ES-I3 (cell line): ENCODE results near the gene SEZ6L.
A peak's percentile ranks its signal among the peaks of the same experiment; 100 is the strongest.

Source experiments
- H3K36me3 ChIP-seq: 2 replicates; pipeline ENCODE4 v1.6.1; 2013; ENCODE audit warnings: mild to moderate bottlenecking, low read length, control low read depth, moderate library complexity; ENCODE audit not compliant: insufficient read depth
- H3K4me1 ChIP-seq: 2 replicates; pipeline ENCODE4 v1.6.1; 2013; ENCODE audit warnings: mild to moderate bottlenecking, control low read depth, low read length; ENCODE audit not compliant: insufficient read depth
- H3K9ac ChIP-seq: 2 replicates; pipeline ENCODE4 v1.6.1; 2013; ENCODE audit warnings: low read depth, mild to moderate bottlenecking, low read length, moderate library complexity
- H3K9me3 ChIP-seq: 2 replicates; pipeline ENCODE4 v1.6.1; 2013; ENCODE audit warnings: mild to moderate bottlenecking, low read length, moderate library complexity; ENCODE audit not compliant: control insufficient read depth, insufficient read depth

Gene SEZ6L

GRCh38 chr22:26169315-26170111 is at the start of gene SEZ6L:
Gene SEZ6L, plus strand, starts transcription at chr22:26169462. Its CDS starts 208 bp downstream, at chr22:26169670.
- H3K4me1 ChIP-seq, result peaks cover 6% of the 10 kb centered on the region
- peak within 1 kb of the TSS; percentile 41; the same call in 1 of the 2 replicates for H3K9ac ChIP-seq
- no peaks in the 10 kb centered on the region for H3K9me3 ChIP-seq
- H3K36me3 ChIP-seq, result no peaks in the 10 kb centered on the region

- H3K4me1 ChIP-seq, result no peaks in the 10 kb centered on the region
- no peak overlapping the region for H3K9ac ChIP-seq
- H3K36me3 ChIP-seq, result no peaks in the 10 kb centered on the region
- no peaks in the 10 kb centered on the region for H3K9me3 ChIP-seq
Observed at GRCh38 chr22:26122920-26123468, 46.3 kb upstream of the SEZ6L start.

GRCh38 chr22:26124991-26125725 is 44.1 kb upstream of the SEZ6L start:
- H3K9me3 ChIP-seq, result no peaks in the 10 kb centered on the region
- no peak overlapping the region for H3K9ac ChIP-seq
- no peaks in the 10 kb centered on the region for H3K36me3 ChIP-seq
- no peaks in the 10 kb centered on the region for H3K4me1 ChIP-seq

- H3K9me3 ChIP-seq, result no peaks in the 10 kb centered on the region
- H3K9ac ChIP-seq, result no peak overlapping the region
- no peaks in the 10 kb centered on the region for H3K36me3 ChIP-seq
- H3K4me1 ChIP-seq, result peaks cover 7% of the 10 kb centered on the region; the same call in 1 of the 2 replicates
Observed at GRCh38 chr22:26127126-26127525, 42.1 kb upstream of the SEZ6L start.

GRCh38 chr22:26127556-26127955 is 41.7 kb upstream of the SEZ6L start:
- no peaks in the 10 kb centered on the region for H3K36me3 ChIP-seq
- H3K9ac ChIP-seq, result no peak overlapping the region
- no peaks in the 10 kb centered on the region for H3K9me3 ChIP-seq
- H3K4me1 ChIP-seq, result peaks cover 7% of the 10 kb centered on the region; the same call in 1 of the 2 replicates

GRCh38 chr22:26131589-26132154 is 37.6 kb upstream of the SEZ6L start:
- H3K9me3 ChIP-seq, result no peaks in the 10 kb centered on the region
- no peaks in the 10 kb centered on the region for H3K36me3 ChIP-seq
- peaks cover 7% of the 10 kb centered on the region; the same call in 1 of the 2 replicates for H3K4me1 ChIP-seq
- no peak overlapping the region for H3K9ac ChIP-seq

GRCh38 chr22:26134654-26135330 is 34.5 kb upstream of the SEZ6L start:
- H3K9ac ChIP-seq, result no peak overlapping the region

GRCh38 chr22:26135806-26136205 is 33.5 kb upstream of the SEZ6L start:
- Histone ChIP-seq H3K9ac (no peak overlapping the region), H3K36me3 (no peaks in the 10 kb centered on the region), H3K4me1 (peaks cover 7% of the 10 kb centered on the region; the same call in 1 of the 2 replicates), H3K9me3 (no peaks in the 10 kb centered on the region)

More at GRCh38 chr22:26134654-26135330, 34.5 kb upstream of the SEZ6L start:
- peaks cover 7% of the 10 kb centered on the region; the same call in 1 of the 2 replicates for H3K4me1 ChIP-seq
- no peaks in the 10 kb centered on the region for H3K9me3 ChIP-seq
- H3K36me3 ChIP-seq, result no peaks in the 10 kb centered on the region

GRCh38 chr22:26139310-26139709 is 30.0 kb upstream of the SEZ6L start:
- no peaks in the 10 kb centered on the region for H3K9me3 ChIP-seq
- no peaks in the 10 kb centered on the region for H3K36me3 ChIP-seq
- no peak overlapping the region for H3K9ac ChIP-seq
- no peaks in the 10 kb centered on the region for H3K4me1 ChIP-seq

- H3K9me3 ChIP-seq, result no peaks in the 10 kb centered on the region
- no peak overlapping the region for H3K9ac ChIP-seq
- no peaks in the 10 kb centered on the region for H3K36me3 ChIP-seq
- H3K4me1 ChIP-seq, result no peaks in the 10 kb centered on the region
Observed at GRCh38 chr22:26141831-26142230, 27.4 kb upstream of the SEZ6L start.

GRCh38 chr22:26143806-26144325 is 25.4 kb upstream of the SEZ6L start:
- Histone ChIP-seq H3K4me1 (no peaks in the 10 kb centered on the region), H3K36me3 (no peaks in the 10 kb centered on the region), H3K9ac (no peak overlapping the region), H3K9me3 (no peaks in the 10 kb centered on the region)

GRCh38 chr22:26159886-26160285 is 9.4 kb upstream of the SEZ6L start:
- Histone ChIP-seq H3K36me3 (no peaks in the 10 kb centered on the region), H3K9ac (no peak overlapping the region), H3K4me1 (no peaks in the 10 kb centered on the region), H3K9me3 (no peaks in the 10 kb centered on the region)

GRCh38 chr22:26161746-26162145 is 7.5 kb upstream of the SEZ6L start:
- Histone ChIP-seq H3K9me3 (no peaks in the 10 kb centered on the region), H3K36me3 (no peaks in the 10 kb centered on the region), H3K9ac (no peak overlapping the region), H3K4me1 (no peaks in the 10 kb centered on the region)

GRCh38 chr22:26162926-26163325 is 6.3 kb upstream of the SEZ6L start:
- Histone ChIP-seq H3K36me3 (no peaks in the 10 kb centered on the region), H3K9me3 (no peaks in the 10 kb centered on the region), H3K9ac (no peak overlapping the region), H3K4me1 (no peaks in the 10 kb centered on the region)
